Stimulated activated naive CD8-positive, alpha-beta T cell treated with anti-CD3 and anti-CD28 coated beads, Interleukin-15, Interleukin-2, amounts not matched to agents 100 ng/mL and 50 ng/mL, for 24 hours (primary cell): Measurements from ENCODE around the gene NBEAL1.
"Not testable (repeated sequence)": the region's sequence is repeated elsewhere in the genome, so short reads cannot be mapped to it uniquely, and the experiment has no call there.

Experiments
- H3K27ac Mint-ChIP-seq: one replicate; pipeline ENCODE4 v1.8.0; 2021; ENCODE audit warnings: mild to moderate bottlenecking, mixed read lengths
- H3K27me3 Mint-ChIP-seq: one replicate; pipeline ENCODE4 v1.8.0; 2021; ENCODE audit warnings: mixed read lengths
- H3K36me3 Mint-ChIP-seq: one replicate; pipeline ENCODE4 v1.8.0; 2021; ENCODE audit warnings: low read depth, mixed read lengths
- H3K4me1 Mint-ChIP-seq: one replicate; pipeline ENCODE4 v1.8.0; 2021; ENCODE audit warnings: low read depth, mixed read lengths
- H3K4me3 Mint-ChIP-seq: one replicate; pipeline ENCODE4 v1.8.0; 2021; ENCODE audit warnings: mild to moderate bottlenecking, mixed read lengths
- H3K9me3 Mint-ChIP-seq: one replicate; pipeline ENCODE4 v1.8.0; 2021; ENCODE audit warnings: mixed read lengths

Gene NBEAL1

DNA sequence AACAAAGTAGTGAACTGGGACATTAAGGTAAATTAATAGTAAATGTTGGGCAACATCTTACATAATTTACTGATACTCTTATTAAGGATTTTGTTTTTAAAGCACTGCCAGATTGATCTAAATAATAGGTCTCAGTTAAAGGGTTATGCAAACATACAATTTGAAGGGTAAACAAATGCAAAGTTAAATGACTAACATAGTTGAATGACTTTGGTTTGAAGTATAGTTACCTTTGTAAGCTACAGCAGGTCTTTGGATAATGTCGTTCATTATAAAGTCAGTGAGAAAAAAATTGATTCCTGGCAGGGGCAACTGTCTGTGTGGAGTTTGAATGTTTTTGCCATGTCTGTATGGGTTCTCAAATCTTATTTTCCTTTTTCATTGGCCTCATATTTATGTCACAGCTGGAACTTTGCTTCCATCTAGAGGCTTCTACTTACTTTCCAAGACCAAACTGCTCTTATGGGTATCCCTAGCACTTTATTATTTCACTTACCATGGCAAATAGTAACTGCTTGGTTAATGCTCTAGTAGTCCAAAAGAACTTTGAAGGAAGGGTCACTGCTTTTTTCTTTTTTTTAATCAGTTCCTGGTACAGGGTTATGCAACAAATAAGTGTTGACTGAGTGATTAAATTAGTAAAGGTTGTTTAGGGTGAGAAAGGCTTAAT is 107.8 kb downstream of the NBEAL1 start:
- Mint-ChIP-seq H3K27me3 (no peaks in the 10 kb centered on the region), H3K4me3 (no peak overlapping the region), H3K36me3 (peaks cover 10% of the 10 kb centered on the region), H3K9me3 (no peaks in the 10 kb centered on the region), H3K4me1 (no peaks in the 10 kb centered on the region), H3K27ac (no peak overlapping the region)

DNA sequence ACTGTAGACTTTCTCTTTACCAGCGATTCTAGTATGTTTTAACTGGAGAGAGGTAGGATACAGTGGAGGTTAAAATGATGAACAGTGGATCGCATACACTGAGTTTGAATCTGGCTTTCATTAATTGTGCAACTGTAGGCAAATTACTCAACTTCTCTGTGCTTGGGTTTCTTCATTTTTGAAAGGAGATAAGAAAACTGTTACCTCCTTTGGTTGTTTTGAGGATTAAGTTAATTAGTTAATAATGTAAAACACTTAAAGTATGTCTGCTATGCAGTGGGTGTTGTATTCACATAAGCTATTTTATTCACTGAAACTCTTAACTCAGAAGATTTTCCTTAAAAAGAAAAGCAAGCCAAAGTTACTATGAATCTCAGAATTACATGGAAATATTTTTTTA is 112.3 kb downstream of the NBEAL1 start:
- Mint-ChIP-seq H3K9me3 (no peaks in the 10 kb centered on the region), H3K27me3 (no peaks in the 10 kb centered on the region), H3K4me3 (no peak overlapping the region), H3K27ac (no peak overlapping the region), H3K36me3 (peaks cover 6% of the 10 kb centered on the region), H3K4me1 (no peaks in the 10 kb centered on the region)

DNA sequence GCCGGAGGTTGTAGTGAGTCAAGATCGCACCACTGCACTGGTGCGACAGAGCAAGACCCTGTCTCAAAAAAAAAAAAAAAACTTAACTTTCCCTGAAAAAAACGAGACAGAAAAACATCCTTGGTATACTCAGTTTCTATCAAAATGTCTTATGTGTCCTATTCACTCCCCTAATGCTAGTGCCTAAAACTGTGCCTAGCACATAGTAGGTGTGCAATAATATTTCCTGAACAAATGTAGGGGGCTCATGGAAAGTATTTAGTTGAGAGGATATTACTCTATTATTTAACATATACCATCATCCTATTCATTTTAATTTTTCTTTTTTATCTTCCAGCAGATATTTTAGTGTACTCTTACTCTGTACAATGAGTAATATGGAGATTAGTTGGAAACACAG is 120.4 kb downstream of the NBEAL1 start:
- Mint-ChIP-seq H3K4me3 (no peak overlapping the region), H3K36me3 (peaks cover 4% of the 10 kb centered on the region)

DNA sequence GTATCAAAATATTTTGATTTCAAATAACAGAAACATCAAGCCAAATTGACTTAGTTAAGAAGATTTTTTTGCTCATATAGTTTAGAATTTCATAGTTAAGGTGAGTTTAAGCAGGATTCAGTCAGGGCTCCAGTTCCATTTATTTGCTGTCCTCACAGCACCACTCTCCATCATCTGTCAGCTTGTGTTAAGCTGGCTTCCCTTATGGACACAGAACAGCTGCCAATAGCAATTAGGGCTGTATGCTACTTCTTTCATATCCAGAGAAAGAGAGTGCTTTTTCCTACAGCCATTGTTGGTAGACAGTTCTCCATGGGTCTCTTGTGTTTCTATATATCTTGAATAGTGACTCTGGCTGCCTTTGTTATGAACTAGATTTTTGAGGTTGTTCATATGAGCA is 128.7 kb downstream of the NBEAL1 start:
- no peaks in the 10 kb centered on the region for H3K36me3 Mint-ChIP-seq
- H3K27me3 Mint-ChIP-seq: no peaks in the 10 kb centered on the region
- H3K4me1 Mint-ChIP-seq: no peaks in the 10 kb centered on the region
- no peaks in the 10 kb centered on the region for H3K9me3 Mint-ChIP-seq
- no peak overlapping the region for H3K27ac Mint-ChIP-seq
- no peak overlapping the region for H3K4me3 Mint-ChIP-seq

More for the DNA sequence above, 120.4 kb downstream of the NBEAL1 start:
- Mint-ChIP-seq H3K4me1 (no peaks in the 10 kb centered on the region), H3K27me3 (no peaks in the 10 kb centered on the region), H3K27ac (no peak overlapping the region), H3K9me3 (no peaks in the 10 kb centered on the region)

DNA sequence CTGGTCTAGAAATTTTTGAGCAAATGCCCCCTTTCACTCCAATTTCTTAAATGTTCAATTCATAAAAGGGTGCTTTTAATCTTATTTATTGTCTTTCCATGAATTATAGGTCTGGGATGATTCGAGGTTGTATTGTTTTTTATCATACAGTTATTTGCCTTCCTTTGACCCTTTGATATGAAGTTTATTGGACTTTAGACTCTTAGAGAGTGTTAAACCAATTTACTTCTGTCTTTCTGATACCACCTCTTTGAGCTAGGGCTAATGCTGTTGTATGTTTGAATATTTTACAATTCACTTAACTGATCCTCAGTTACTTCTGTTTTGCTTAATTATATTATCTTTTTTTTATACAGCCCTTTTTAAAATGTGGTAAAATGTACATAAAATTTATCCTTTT is 134.5 kb downstream of the NBEAL1 start:
- Mint-ChIP-seq H3K27me3 (no peaks in the 10 kb centered on the region), H3K4me1 (no peaks in the 10 kb centered on the region), H3K36me3 (peaks cover 8% of the 10 kb centered on the region), H3K4me3 (no peak overlapping the region), H3K9me3 (no peaks in the 10 kb centered on the region), H3K27ac (no peak overlapping the region)

DNA sequence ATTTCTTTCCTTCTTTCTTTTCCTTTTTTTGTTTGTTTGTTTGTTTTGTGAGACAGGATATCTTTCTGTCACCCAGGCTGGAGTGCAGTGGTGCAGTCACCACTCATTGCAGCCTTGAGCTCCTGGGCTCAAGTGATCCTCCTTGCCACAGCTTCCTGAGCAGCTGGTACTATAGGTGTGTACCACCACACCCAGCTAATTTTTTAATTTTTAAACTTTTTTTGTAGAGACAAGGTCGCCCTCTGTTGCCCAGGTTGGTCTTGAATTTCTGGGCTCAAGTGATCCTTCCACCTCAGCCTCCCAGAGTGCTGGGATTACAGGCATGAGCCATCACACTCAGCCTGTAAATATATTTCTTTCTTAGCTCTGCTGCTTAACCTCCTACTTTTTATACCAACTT is 140.7 kb downstream of the NBEAL1 start:
- H3K9me3 Mint-ChIP-seq: no peaks in the 10 kb centered on the region
- H3K4me1 Mint-ChIP-seq: no peaks in the 10 kb centered on the region
- H3K4me3 Mint-ChIP-seq: no peak overlapping the region
- no peak overlapping the region for H3K27ac Mint-ChIP-seq
- peaks cover 8% of the 10 kb centered on the region for H3K36me3 Mint-ChIP-seq
- no peaks in the 10 kb centered on the region for H3K27me3 Mint-ChIP-seq

DNA sequence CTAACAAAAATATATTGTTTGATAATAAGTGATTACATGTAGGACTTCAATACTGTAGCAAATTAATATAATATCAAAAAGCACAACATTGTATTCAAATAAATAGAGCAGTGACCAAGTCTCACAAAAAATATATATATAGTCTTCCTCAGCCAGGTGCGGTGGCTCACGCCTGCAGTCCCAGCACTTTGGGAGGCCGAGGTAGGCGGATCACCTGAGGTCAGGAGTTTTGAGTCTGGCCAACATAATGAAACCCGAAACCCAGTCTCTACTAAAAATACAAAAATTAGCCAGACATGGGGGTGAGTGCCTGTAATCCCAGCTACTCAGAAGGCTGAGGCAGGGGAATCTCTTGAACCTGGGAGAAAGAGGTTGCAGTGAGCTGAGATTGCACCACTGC is 148.0 kb downstream of the NBEAL1 start:
- not testable (repeated sequence) for H3K4me3 Mint-ChIP-seq, H3K4me1 Mint-ChIP-seq, H3K9me3 Mint-ChIP-seq, H3K27ac Mint-ChIP-seq, H3K27me3 Mint-ChIP-seq
- H3K36me3 Mint-ChIP-seq: peaks cover 15% of the 10 kb centered on the region

DNA sequence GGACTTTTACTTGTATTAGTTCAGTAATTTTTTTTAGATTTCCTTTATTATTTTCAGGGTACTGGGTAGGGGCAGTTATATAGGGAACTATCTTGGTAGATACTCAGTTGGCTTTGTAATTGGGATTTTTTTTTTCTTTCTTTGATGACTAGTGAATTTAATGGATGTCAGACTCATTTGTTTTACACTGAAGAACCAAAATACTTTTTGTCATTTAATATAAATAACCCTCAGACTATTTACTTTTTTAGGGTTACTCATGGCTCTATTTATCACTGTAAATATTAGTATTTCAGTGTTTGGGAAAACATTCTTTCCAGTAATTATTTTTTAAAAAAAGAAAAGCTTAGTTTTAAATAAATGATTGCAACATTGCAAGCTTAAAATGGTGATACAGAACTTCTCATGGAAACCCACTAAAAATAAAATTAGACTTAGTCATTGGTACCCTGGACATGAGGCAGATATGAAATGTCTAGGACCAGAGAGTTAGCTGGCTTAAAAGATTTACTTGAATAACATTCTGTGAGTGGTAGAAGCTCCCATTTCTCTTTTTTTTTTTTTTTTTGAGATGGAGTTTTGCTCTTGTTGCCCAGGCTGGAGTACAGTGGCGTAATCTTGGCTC is 149.7 kb downstream of the NBEAL1 start:
- no peaks in the 10 kb centered on the region for H3K27me3 Mint-ChIP-seq
- H3K4me1 Mint-ChIP-seq: no peaks in the 10 kb centered on the region
- no peaks in the 10 kb centered on the region for H3K9me3 Mint-ChIP-seq
- no peak overlapping the region for H3K4me3 Mint-ChIP-seq
- no peak overlapping the region for H3K27ac Mint-ChIP-seq
- peaks cover 18% of the 10 kb centered on the region for H3K36me3 Mint-ChIP-seq

DNA sequence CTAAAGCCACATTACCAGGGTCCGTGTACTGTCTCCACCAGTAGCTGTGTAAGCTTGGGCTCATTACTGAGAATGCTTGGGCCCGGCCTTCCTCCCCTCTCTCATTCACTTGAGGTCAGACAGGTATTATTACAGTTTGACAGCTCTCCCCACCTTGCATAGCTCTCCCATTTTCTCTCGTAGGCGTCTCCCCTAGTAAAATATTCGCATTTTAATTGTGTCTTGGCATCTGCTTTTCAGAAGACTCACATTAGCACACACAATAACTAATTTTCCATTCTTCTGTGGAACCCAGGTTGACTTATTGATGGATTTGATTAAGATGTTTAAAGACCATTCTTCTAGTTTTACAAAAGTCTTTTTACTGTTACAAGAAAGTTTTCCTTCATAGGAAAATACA is 153.1 kb downstream of the NBEAL1 start:
- Mint-ChIP-seq H3K4me3 (no peak overlapping the region), H3K4me1 (no peaks in the 10 kb centered on the region), H3K9me3 (no peaks in the 10 kb centered on the region), H3K27ac (no peak overlapping the region), H3K36me3 (peaks cover 22% of the 10 kb centered on the region), H3K27me3 (no peaks in the 10 kb centered on the region)

DNA sequence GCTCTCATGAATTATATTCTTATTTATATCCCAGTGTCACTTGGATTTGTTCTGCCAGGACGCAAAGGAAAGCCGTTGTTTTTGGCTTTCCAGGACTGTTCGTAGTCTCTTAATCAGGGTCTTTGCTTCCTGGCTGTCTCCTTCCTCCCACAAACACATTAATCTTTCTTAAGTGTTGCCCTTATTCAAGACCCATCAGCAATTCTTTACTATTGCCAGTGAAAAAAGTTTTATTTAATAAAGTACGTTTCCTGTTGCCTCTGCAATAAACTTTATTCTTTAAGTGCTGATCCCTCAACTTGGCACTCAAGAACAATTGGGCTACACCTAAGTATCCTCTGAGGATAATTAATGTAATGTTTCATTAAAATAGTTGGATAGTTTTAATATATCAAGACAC is 155.8 kb downstream of the NBEAL1 start:
- Mint-ChIP-seq H3K9me3 (no peaks in the 10 kb centered on the region), H3K4me1 (no peaks in the 10 kb centered on the region), H3K27ac (no peak overlapping the region), H3K4me3 (no peak overlapping the region), H3K27me3 (no peaks in the 10 kb centered on the region), H3K36me3 (peaks cover 22% of the 10 kb centered on the region)

DNA sequence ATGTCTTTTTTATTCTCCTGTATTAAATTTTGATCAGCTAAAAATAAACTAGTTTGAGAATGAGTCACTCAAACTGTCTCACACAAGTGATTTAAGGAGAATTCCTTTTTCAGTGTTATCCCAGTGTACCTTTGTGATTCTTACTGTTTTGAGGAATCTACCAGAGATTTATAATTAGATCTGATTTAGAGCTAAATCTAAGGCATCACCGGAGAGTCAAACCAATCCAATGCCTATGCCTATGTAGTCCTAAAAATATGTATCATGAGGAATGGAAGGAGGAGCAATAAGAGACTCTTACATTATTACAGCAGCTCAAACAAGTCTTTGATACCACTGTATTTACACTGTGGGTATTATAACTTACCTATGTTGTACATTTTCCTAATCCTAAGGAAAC is 160.7 kb downstream of the NBEAL1 start:
- H3K36me3 Mint-ChIP-seq: peaks cover 18% of the 10 kb centered on the region
- no peak overlapping the region for H3K4me3 Mint-ChIP-seq
- H3K4me1 Mint-ChIP-seq: no peaks in the 10 kb centered on the region
- no peak overlapping the region for H3K27ac Mint-ChIP-seq
- H3K27me3 Mint-ChIP-seq: no peaks in the 10 kb centered on the region
- H3K9me3 Mint-ChIP-seq: no peaks in the 10 kb centered on the region

DNA sequence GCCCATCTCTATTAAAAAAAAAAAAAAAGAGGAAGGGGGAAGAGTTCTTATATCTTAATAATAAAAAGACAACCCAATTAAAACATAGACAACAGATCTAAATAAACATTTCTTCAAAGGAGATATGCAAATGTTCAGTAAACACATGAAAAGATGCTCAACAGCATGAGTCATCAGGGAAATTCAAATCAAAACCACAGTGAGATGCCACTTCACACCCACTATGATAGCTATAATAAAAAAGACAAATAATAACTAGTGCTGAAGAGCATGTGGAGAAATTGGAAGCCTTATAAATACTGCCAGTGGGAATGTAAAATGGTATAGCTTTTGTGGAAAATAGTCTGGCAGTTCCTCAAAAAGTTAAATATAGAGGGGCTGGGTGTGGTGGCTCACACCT is 162.7 kb downstream of the NBEAL1 start:
- H3K9me3 Mint-ChIP-seq: no peaks in the 10 kb centered on the region
- H3K27ac Mint-ChIP-seq: no peak overlapping the region
- H3K4me3 Mint-ChIP-seq: no peak overlapping the region
- no peaks in the 10 kb centered on the region for H3K27me3 Mint-ChIP-seq
- H3K4me1 Mint-ChIP-seq: no peaks in the 10 kb centered on the region
- H3K36me3 Mint-ChIP-seq: peaks cover 21% of the 10 kb centered on the region

DNA sequence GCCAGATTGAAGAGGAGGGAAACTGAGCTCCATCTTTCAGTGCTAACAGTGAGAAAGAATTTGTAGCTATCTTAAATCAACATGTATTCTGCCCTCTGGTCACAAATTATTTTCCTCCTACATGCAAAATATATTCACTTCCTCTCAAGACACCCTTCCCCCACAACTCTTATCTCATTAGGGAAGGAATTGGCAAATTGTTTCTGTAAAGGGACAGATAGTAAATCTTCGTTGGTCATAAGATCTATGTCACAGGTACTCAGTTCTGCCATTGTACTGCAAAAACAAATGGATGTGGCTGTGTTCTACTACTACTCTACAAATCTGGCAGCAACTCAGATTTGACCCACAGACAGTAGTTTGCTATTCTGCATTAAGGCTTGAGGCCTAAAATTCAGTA is 171.2 kb downstream of the NBEAL1 start:
- Mint-ChIP-seq H3K9me3 (no peaks in the 10 kb centered on the region), H3K4me1 (no peaks in the 10 kb centered on the region), H3K36me3 (peaks cover 17% of the 10 kb centered on the region), H3K27me3 (no peaks in the 10 kb centered on the region), H3K4me3 (no peak overlapping the region), H3K27ac (no peak overlapping the region)

DNA sequence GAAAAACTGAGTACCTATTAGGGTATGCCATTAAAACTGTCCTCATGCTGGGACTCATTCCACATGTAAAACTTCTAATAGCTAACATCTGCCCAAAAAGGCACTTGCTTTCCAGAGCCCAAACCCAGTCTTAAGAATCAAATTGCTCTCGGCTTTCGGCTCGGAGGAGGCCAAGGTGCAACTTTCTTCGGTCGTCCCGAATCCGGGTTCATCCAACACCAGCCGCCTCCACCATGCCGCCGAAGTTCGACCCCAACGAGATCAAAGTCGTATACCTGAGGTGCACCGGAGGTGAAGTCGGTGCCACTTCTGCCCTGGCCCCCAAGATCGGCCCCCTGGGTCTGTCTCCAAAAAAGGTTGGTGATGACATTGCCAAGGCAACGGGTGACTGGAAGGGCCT is 175.9 kb downstream of the NBEAL1 start:
- H3K9me3 Mint-ChIP-seq, H3K4me1 Mint-ChIP-seq, H3K4me3 Mint-ChIP-seq, H3K27ac Mint-ChIP-seq, H3K27me3 Mint-ChIP-seq: not testable (repeated sequence)
- H3K36me3 Mint-ChIP-seq: peaks cover 20% of the 10 kb centered on the region

DNA sequence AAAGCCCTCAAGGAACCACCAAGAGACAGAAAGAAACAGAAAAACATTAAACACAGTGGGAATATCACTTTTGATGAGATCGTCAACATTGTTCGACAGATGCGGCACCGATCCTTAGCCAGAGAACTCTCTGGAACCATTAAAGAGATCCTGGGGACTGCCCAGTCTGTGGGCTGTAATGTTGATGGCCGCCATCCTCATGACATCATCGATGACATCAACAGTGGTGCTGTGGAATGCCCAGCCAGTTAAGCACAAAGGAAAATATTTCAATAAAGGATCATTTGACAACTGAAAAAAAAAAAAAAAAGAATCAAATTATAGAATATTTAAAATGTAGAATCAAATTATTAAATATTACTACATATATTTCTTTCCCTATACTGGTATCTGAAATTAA is 176.4 kb downstream of the NBEAL1 start:
- H3K27ac Mint-ChIP-seq, H3K9me3 Mint-ChIP-seq, H3K4me1 Mint-ChIP-seq, H3K4me3 Mint-ChIP-seq, H3K27me3 Mint-ChIP-seq: not testable (repeated sequence)
- H3K36me3 Mint-ChIP-seq: peaks cover 16% of the 10 kb centered on the region

DNA sequence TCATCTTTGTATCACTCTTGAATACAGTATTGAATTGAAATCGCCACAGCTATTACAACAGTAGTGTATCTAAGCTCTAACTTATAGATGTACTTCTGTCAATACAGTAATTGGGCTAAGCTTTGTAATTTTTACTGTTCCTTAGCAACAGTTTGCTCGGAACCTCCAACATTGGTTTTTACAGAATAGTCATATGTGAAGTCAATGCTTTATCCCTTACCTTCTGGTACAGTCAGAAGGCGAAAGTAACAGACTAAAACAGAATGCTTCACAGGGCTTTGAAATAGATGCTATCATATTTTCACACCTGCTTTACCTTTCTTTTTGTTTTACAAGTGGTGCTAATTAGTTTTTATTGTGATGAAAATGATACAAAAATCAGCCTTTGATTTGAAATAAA is 177.3 kb downstream of the NBEAL1 start:
- Mint-ChIP-seq H3K36me3 (peaks cover 15% of the 10 kb centered on the region), H3K9me3 (no peaks in the 10 kb centered on the region), H3K27ac (no peak overlapping the region), H3K4me1 (no peaks in the 10 kb centered on the region), H3K4me3 (no peak overlapping the region), H3K27me3 (no peaks in the 10 kb centered on the region)
